IMR-90 (cell line): Measurements from ENCODE around the gene RAB1A. TPM values are rescaled to one million over a fixed set of nuclear protein-coding genes. Genes with fewer than 3 reads are reported as not detected.

Source experiments
- ATAC-seq: fragments of 200-7000 bp; cut with Tn5 transposase; 2 replicates; pipeline ENCODE4 v1.9.1; 2020; ENCODE audit warnings: low read depth, mild to moderate bottlenecking, moderate library complexity
- BruUV-seq: library from RNA; stranded (reverse); fragments of 400-500 nt; replicated peaks from 2 replicates; lab custom pipeline; 2021; lab: Mats Ljungman, UMichigan
- CTCF ChIA-PET: fragments of 300-600 bp; formaldehyde crosslinking; extraction: SDS; loops from one replicate; lab custom pipeline; 2021; ENCODE audit warnings: antibody characterized with exemption; lab: Yijun Ruan, JAX
- POLR2A ChIA-PET: fragments of 300-600 bp; sonication (Branson Sonifier 250); formaldehyde crosslinking; loops from one replicate; lab custom pipeline; 2022; ENCODE audit warnings: antibody characterized with exemption; ENCODE audit not compliant: unreplicated experiment; lab: Charles Lee
- DNase-seq: peaks from one replicate; pipeline ENCODE4 v3.0.0; 2013
- H2AFZ ChIP-seq: replicated peaks from 2 replicates; pipeline ENCODE3; 2013; ENCODE audit warnings: low read length, mild to moderate bottlenecking; ENCODE audit not compliant: poor library complexity
- H2AK5ac ChIP-seq: 2 replicates; pipeline ENCODE4 v1.6.1; 2013; ENCODE audit warnings: low read depth, low read length, inconsistent platforms
- H2AK9ac ChIP-seq: replicated peaks from 2 replicates; pipeline ENCODE3; 2013; ENCODE audit warnings: mild to moderate bottlenecking, low read depth, low read length, moderate library complexity; ENCODE audit not compliant: poor library complexity
- H2BK120ac ChIP-seq: 2 replicates; pipeline ENCODE4 v1.6.1; 2013; ENCODE audit warnings: low read depth, low read length, inconsistent platforms
- H2BK15ac ChIP-seq: 3 replicates; pipeline ENCODE4 v1.6.1; 2013; ENCODE audit warnings: low read depth, low read length, inconsistent platforms
- H2BK20ac ChIP-seq: 2 replicates; pipeline ENCODE4 v1.6.1; 2013; ENCODE audit warnings: low read depth, mild to moderate bottlenecking, inconsistent platforms, low read length, moderate library complexity
- H2BK5ac ChIP-seq: 2 replicates; pipeline ENCODE4 v1.6.1; 2013; ENCODE audit warnings: mild to moderate bottlenecking, low read depth, low read length, inconsistent platforms; ENCODE audit not compliant: poor library complexity, severe bottlenecking
- H3K14ac ChIP-seq: replicated peaks from 2 replicates; pipeline ENCODE4 v1.6.1; 2013; ENCODE audit warnings: low read depth, low read length, inconsistent platforms
- H3K18ac ChIP-seq: 2 replicates; pipeline ENCODE4 v1.6.1; 2013; ENCODE audit warnings: low read depth, low read length, control low read depth
- H3K23ac ChIP-seq: 2 replicates; pipeline ENCODE4 v1.6.1; 2013; ENCODE audit warnings: low read depth, low read length, inconsistent platforms
- H3K27ac ChIP-seq: 2 replicates; pipeline ENCODE4 v1.5.1; 2013; ENCODE audit warnings: mild to moderate bottlenecking, control low read depth, low read length; ENCODE audit not compliant: insufficient read depth
- H3K27me3 ChIP-seq: 2 replicates; pipeline ENCODE4 v1.6.1; 2013; ENCODE audit warnings: low read length; ENCODE audit not compliant: control insufficient read depth, insufficient read depth
- H3K36me3 ChIP-seq: 2 replicates; pipeline ENCODE4 v1.6.1; 2013; ENCODE audit warnings: low read length, mixed read lengths; ENCODE audit not compliant: control insufficient read depth, insufficient read depth
- H3K4ac ChIP-seq: 2 replicates; pipeline ENCODE4 v1.6.1; 2013; ENCODE audit warnings: low read depth, low read length, inconsistent platforms
- H3K4me1 ChIP-seq: 2 replicates; pipeline ENCODE4 v1.6.1; 2013; ENCODE audit warnings: low read length, mixed read lengths; ENCODE audit not compliant: control insufficient read depth, insufficient read depth
- H3K4me2 ChIP-seq: 2 replicates; pipeline ENCODE4 v1.6.1; 2013; ENCODE audit warnings: low read depth, mild to moderate bottlenecking, control low read depth, low read length, moderate library complexity
- H3K4me3 ChIP-seq: 2 replicates; pipeline ENCODE4 v1.5.1; 2013; ENCODE audit warnings: low read depth, mild to moderate bottlenecking, control low read depth, low read length, moderate library complexity; ENCODE audit not compliant: insufficient read depth
- H3K56ac ChIP-seq: 2 replicates; pipeline ENCODE4 v1.6.1; 2013; ENCODE audit warnings: low read length, inconsistent platforms; ENCODE audit not compliant: insufficient read depth; ENCODE audit errors: extremely low read depth
- H3K79me1 ChIP-seq, 2 experiments: 2 replicates each; pipeline ENCODE4 v1.6.1; 2013; ENCODE audit warnings: low read length in 2 of 2, inconsistent platforms in 1 of 2, low read depth in 1 of 2
- H3K9ac ChIP-seq: 2 replicates; pipeline ENCODE4 v1.6.1; 2013; ENCODE audit warnings: low read depth, low read length, control low read depth
- H3K9me1 ChIP-seq: 2 replicates; pipeline ENCODE4 v1.6.1; 2013; ENCODE audit warnings: low read length, inconsistent platforms; ENCODE audit not compliant: insufficient read depth
- H3K9me3 ChIP-seq: 2 replicates; pipeline ENCODE4 v1.6.1; 2013; ENCODE audit warnings: low read length; ENCODE audit not compliant: control insufficient read depth, insufficient read depth
- H4K20me1 ChIP-seq: 2 replicates; pipeline ENCODE4 v1.6.1; 2013; ENCODE audit warnings: low read length, inconsistent platforms; ENCODE audit not compliant: insufficient read depth
- H4K5ac ChIP-seq: 2 replicates; pipeline ENCODE4 v1.6.1; 2013; ENCODE audit warnings: mild to moderate bottlenecking, low read depth, low read length, control low read depth
- H4K8ac ChIP-seq, 2 experiments: 2 replicates each; pipeline ENCODE4 v1.6.1; 2013; ENCODE audit warnings: low read depth in 2 of 2, low read length in 2 of 2, control low read depth in 1 of 2, inconsistent platforms in 1 of 2
- H4K91ac ChIP-seq: 2 replicates; pipeline ENCODE4 v1.6.1; 2013; ENCODE audit warnings: low read depth, low read length, inconsistent platforms; ENCODE audit not compliant: insufficient read depth
- BHLHE40 ChIP-seq: fragments of 150-350 bp; IDR thresholded peaks from 2 replicates; pipeline ENCODE4 v1.6.1; 2016; ENCODE audit warnings: mild to moderate bottlenecking, low read depth, low read length
- CEBPB ChIP-seq: IDR thresholded peaks from 2 replicates; pipeline ENCODE4 v1.6.1; 2012; ENCODE audit warnings: low read depth, low read length, improper control_type of control experiment
- CHD1 ChIP-seq: IDR thresholded peaks from 2 replicates; pipeline ENCODE4 v1.6.1; 2012; ENCODE audit warnings: low read depth, low read length, improper control_type of control experiment
- ELK1 ChIP-seq: fragments of 150-350 bp; IDR thresholded peaks from 2 replicates; pipeline ENCODE4 v1.6.1; 2016; ENCODE audit warnings: low read depth, mild to moderate bottlenecking, low read length, moderate library complexity, borderline replicate concordance
- FOS ChIP-seq: fragments of 150-350 bp; IDR thresholded peaks from 2 replicates; pipeline ENCODE4 v1.6.1; 2016; ENCODE audit warnings: low read depth, low read length
- MAFK ChIP-seq: IDR thresholded peaks from 2 replicates; pipeline ENCODE4 v1.6.1; 2012; ENCODE audit warnings: low read depth, low read length, improper control_type of control experiment
- MAZ ChIP-seq: IDR thresholded peaks from 2 replicates; pipeline ENCODE4 v1.6.1; 2012; ENCODE audit warnings: low read depth, mild to moderate bottlenecking, low read length, improper control_type of control experiment, moderate library complexity, borderline replicate concordance
- NFE2L2 ChIP-seq: fragments of 150-350 bp; IDR thresholded peaks from 2 replicates; pipeline ENCODE4 v1.6.1; 2016; ENCODE audit warnings: low read depth, mild to moderate bottlenecking, low read length
- POLR2A ChIP-seq: IDR thresholded peaks from 2 replicates; pipeline ENCODE4 v1.6.1; 2012; ENCODE audit warnings: mild to moderate bottlenecking, low read depth, low read length
- RAD21 ChIP-seq: IDR thresholded peaks from 2 replicates; pipeline ENCODE4 v1.6.1; 2012; ENCODE audit warnings: low read length, improper control_type of control experiment
- RCOR1 ChIP-seq: IDR thresholded peaks from 2 replicates; pipeline ENCODE4 v1.6.1; 2012; ENCODE audit warnings: mild to moderate bottlenecking, low read length, improper control_type of control experiment; ENCODE audit not compliant: insufficient replicate concordance
- SMC3 ChIP-seq: fragments of 150-350 bp; IDR thresholded peaks from 2 replicates; pipeline ENCODE4 v1.6.1; 2016; ENCODE audit warnings: low read depth, mild to moderate bottlenecking, antibody characterized with exemption, low read length, moderate library complexity
- USF2 ChIP-seq: fragments of 150-350 bp; IDR thresholded peaks from 2 replicates; pipeline ENCODE4 v1.6.1; 2017; ENCODE audit warnings: mild to moderate bottlenecking, antibody characterized with exemption, low read length, low read depth
- WGBS, 2 experiments: methylation state at CpG; one replicate each; pipeline versions ENCODE4 v1.1.5 to v1.1.7; 2013; ENCODE audit warnings: missing lambda C conversion rate in 2 of 2; ENCODE audit not compliant: insufficient read length in 1 of 2; ENCODE audit errors: extremely low coverage in 2 of 2; 5-methylcytosine and 5-hydroxymethylcytosine counted together
- dilution Hi-C: fragments of 300-500 bp; cut with HindIII; formaldehyde crosslinking; loops from one replicate; pipeline ENCODE4 v1.14.3; 2018; ENCODE audit warnings: low sequenced_read_pairs; ENCODE audit not compliant: unreplicated experiment
- in situ Hi-C: fragments of 300-500 bp; cut with MboI; formaldehyde crosslinking; loops from 3 replicates; pipeline ENCODE4 v1.14.3; 2019; ENCODE audit warnings: low sequenced_read_pairs, inconsistent platforms, mixed read lengths
- intact Hi-C: fragments of 100-400 bp; cut with micrococcal nuclease; formaldehyde crosslinking; loops from 2 replicates; pipeline ENCODE4 v1.10.0; 2022
- polyA plus RNA-seq, 3 experiments: library from polyadenylated mRNA; depleted of rRNA; stranded (reverse); fragments of >200 nt; gene quantifications; 2 replicates each; pipeline ENCODE4 v1.2.3, GENCODE V29; 2012; ENCODE audit warnings: low replicate concordance in 1 of 3
- total RNA-seq: library from RNA; depleted of rRNA; stranded (reverse); fragments of >200 nt; gene quantifications from 2 replicates; pipeline ENCODE4 v1.2.3, GENCODE V29; 2012

The RAB1A gene
- total and polyA plus RNA-seq, 2 of the 4 experiments (the other 2 are of a cell fraction), result 114 to 169 TPM

DNA sequence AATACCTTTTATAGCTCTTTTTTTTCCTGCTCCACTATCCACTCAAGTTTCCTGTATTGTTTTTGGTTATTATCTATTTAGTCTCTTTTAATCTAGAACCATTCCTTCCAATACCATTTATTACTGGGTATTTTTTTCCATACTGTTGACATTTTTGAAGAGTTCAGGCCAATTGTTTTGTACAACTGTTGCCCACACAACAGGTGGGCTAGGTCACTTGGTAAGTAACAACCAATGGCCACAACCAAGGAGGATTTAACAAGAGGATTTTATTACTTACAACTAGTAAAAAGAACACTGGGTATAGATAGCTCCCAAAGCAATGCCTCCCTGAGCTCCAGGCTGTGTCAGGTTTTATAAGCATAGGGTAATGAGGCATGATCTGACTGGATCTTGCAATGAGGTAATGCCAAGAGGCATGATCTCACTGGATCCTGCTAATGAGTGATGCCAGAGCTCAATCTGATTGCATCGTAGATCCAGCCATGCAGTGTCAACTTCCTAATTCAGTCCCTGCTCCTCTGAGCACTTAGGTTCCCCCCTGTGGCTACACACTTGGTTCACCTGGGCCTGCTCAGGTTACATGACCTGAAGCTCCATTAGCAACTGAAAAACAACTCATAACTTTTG is 80.8 kb downstream of the RAB1A start:
- Histone ChIP-seq H3K79me1 (no peaks in the 10 kb centered on the region), H3K9me1 (0 out of 2 replicates have a peak, but pooled peaks cover 2% of the 10 kb centered on the region), H2AK5ac (no peak overlapping the region), H2AK9ac (no peak overlapping the region), H3K36me3 (no peaks in the 10 kb centered on the region), H3K18ac (no peak overlapping the region), H3K4ac (no peak overlapping the region), H4K20me1 (no peaks in the 10 kb centered on the region), H3K23ac (no peak overlapping the region), H4K5ac (no peak overlapping the region), H3K4me1 (no peaks in the 10 kb centered on the region), H2BK5ac (no peak overlapping the region), H2BK15ac (no peak overlapping the region), H2AFZ (no peak overlapping the region), H3K14ac (no peak overlapping the region), H3K4me3 (no peak overlapping the region), H2BK20ac (no peak overlapping the region), H4K91ac (no peak overlapping the region), H3K9ac (no peak overlapping the region), H3K56ac (no peak overlapping the region), H3K4me2 (no peak overlapping the region), H3K27me3 (peaks cover 6% of the 10 kb centered on the region), H2BK120ac (no peak overlapping the region), H4K8ac (no peak overlapping the region), H3K27ac (no peak overlapping the region), H3K9me3 (peaks cover 4% of the 10 kb centered on the region)
- in situ Hi-C loops, result loop anchor here (10.0 to 25.0 kb wide), 2 partner anchors 454 to 712 kb away; no protein-coding TSS in a partner anchor
- WGBS, 2 experiments, result 63% methylated on average over 1 of the region's 1 CpG; no CpG with 5 or more reads in 1 of the 2 experiments
- DNase-seq, result no peak
- dilution Hi-C loops, result no loop called here
- intact Hi-C loops, result loop anchor here (10.0 kb wide), 1 partner anchor 404 kb away; no protein-coding TSS in a partner anchor
- POLR2A ChIA-PET, result no interaction called here
- no TSS peak for BruUV-seq
- CTCF ChIA-PET, result no interaction called here
- ATAC-seq, result no peak
- no peak for TF ChIP-seq MAZ
- TF ChIP-seq CHD1, result no peak
- no peak for TF ChIP-seq FOS
- TF ChIP-seq NFE2L2, result no peak
- no peak for TF ChIP-seq BHLHE40
- TF ChIP-seq RCOR1, result no peak
- no peak for TF ChIP-seq CEBPB
- no peak for TF ChIP-seq POLR2A
- TF ChIP-seq MAFK, result no peak
- TF ChIP-seq RAD21, result no peak
- TF ChIP-seq SMC3, result no peak
- TF ChIP-seq USF2, result no peak
- no peak for TF ChIP-seq ELK1
